ENCODE results near the gene DUSP3.

GRCh38 chr17:43766413-43767052 lies 12.2 kb downstream of the DUSP3 start:
- no peak for TF ChIP-seq POLR2A (IDR thresholded peaks at IDR 0.05; ENCODE audit: low read depth, low read length)
- no peak for TF ChIP-seq TAF1 (IDR thresholded peaks at IDR 0.05; ENCODE audit: low read depth, low read length)
- TF ChIP-seq POLR2AphosphoS5 (IDR thresholded peaks at IDR 0.05; ENCODE audit: low read depth, low read length) = no peak
- no peak for TF ChIP-seq PAX5 (IDR thresholded peaks at IDR 0.05; ENCODE audit: insufficient read depth, low read length, severe bottlenecking)

Data from GM12891 (cell line).